HG02610 (cell line): Measurements from ENCODE around the gene MAST4.

ENCODE experiments used
- ATAC-seq: cut with Tn5 transposase; IDR thresholded peaks from one replicate; pipeline ENCODE4 v1.9.1; 2021; ENCODE audit warnings: mild to moderate bottlenecking, moderate library complexity; ENCODE audit not compliant: unreplicated experiment

MAST4 gene

GRCh38 chr5:67195406-67196275 is 599.4 kb downstream of the MAST4 start:
- no peak for ATAC-seq

DNA sequence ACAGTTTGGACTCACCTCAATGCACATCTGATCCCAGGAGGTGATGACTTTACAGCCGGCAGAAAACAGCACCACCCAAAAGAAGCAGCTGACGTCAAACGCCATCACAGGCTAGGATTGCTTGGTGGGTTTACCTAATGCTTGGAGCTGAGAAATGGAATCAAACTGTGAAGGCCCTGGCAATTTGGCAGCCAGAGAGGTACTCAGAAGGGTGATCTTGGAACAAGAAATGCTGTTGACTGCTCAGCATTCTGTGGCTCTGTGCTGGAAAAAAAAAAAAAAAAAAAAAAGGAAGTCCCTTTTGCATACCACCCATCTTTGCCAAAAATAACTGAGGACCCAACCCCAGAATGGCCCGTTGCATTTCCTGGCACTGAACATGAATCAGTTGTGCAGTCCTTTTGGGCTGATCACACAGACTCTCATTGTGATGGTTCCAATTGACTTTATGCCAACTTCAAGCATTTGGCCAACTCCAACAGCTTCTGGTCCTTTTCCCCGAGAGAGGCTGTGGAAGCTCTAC is 600.4 kb downstream of the MAST4 start, which contains the start of gene CD180:
CD180 (minus strand) TSS at position 263 of the 523 bp plus-strand sequence; CDS start at position 105, 158 bp downstream.
- no peak for ATAC-seq

DNA sequence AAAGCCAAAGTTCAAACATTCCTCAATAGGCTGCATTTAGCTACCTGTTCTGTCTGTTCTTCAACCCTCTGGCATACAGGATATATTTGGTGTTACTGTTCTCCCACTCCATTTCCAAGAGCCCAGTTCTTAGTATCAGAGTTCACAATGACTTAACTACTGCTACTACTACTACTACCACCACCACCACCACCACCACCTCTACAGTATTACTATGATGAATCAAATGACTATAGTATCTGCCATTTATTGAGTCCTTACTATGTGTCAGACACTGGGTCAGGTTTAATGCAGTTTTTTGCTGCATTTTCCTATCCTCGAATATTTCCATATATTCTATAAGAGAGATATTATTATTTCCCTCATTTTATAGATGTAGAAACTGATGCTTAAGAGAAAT is 601.3 kb downstream of the MAST4 start:
- no peak for ATAC-seq

DNA sequence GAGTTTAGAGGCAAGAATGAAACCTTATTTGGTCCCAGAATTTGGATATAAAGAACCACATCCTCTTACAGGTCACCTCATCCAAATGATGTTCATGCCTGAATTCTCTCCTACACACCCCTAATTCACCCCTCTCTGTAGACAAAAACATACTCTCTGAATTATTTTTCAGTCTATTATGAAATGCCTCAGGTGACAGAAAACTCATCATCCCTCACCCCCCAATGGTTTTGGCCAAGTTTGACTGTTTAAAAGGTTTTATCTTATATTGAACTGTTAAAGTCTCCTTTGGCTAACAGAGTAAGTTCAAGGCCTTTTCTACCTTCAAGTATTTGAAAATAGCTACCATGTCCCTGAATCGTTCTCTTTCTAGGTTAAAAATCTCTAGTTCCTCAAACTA is 602.7 kb downstream of the MAST4 start:
- ATAC-seq = no peak

- no peak for ATAC-seq
Observed at GRCh38 chr5:67199859-67200258, 603.7 kb downstream of the MAST4 start.

DNA sequence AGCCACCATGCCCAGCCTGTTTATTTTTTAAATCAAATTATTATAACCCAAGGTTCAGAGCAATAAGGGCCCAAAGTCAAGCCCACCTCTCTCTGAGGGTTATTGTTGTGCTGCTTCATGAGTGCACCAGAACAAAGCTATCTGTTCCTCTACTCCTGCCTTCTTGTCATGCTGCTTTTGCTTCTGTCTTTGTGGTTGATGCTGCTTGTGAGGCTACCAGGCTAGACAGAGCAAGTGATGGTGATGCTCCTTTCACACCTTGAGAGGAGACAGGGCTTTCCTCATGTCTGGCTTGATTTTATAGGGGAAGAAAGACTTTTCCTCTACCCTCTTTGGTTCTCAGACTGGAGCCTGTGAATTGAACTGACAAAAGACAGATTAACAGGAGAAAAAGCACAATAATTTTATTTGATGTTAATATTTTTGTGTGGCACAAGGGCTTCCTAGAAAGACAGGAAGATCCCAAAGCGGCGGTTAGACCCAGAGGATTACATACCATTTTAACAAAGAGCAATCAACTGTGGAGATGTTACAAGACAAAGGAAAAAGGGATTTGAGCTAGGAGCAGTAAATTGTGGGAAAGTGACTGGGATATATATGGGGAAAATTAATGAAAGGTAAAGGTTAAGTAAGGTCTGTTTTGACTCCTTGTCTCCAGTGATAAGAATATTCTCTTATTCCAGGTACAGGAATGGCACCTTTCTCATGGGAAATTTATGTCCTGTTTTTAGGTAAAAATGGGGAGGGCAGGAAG is 604.8 kb downstream of the MAST4 start:
- ATAC-seq = no peak

DNA sequence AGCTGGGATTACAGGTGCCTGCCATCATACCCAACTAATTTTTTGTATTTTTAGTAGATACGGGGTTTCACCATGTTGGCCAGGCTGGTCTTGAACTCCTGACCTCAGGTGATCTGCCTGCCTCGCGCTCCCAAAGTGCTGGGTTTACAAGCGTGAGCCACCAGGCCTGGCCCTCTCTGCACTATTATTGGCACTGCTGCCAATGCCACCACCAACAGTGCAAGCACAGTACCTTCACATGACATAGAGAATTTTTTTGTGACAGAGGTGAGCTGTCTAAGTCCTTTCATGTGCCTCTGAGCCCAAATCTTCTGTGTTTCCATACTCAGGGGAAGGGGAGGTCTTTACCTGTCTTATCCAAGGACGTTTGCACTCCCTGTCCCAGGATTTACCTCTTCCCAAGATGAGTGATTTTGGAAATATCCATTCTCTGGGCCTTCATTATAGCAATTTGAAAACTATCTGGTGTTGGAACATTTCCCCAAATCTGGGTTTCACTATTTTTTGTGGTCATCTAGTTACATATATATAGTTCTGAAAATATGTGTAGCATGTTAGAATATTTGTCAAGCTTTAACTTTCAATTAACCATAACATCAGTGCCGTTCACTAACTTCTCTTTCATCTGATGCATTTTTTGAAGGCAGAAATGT is 605.8 kb downstream of the MAST4 start:
- ATAC-seq = no peak

DNA sequence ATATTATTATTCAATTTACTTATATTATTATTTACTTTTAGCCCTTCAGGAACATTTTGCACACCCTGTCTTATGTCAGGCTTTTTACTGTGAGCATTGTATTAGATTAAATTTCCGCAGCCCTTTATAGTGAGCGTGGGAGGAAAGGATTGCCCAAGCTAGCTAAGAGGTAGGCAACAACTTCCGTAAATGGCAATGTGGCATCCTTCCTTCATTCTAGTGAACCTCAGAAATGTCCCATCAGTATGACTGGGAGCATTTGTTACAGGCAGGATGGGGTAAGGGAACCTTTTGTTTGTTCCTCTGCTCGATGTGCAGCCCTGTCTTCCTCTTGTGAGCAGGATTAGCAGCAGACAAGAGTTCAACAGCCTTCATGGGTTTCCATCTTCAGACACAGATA is 606.6 kb downstream of the MAST4 start:
- no peak for ATAC-seq

DNA sequence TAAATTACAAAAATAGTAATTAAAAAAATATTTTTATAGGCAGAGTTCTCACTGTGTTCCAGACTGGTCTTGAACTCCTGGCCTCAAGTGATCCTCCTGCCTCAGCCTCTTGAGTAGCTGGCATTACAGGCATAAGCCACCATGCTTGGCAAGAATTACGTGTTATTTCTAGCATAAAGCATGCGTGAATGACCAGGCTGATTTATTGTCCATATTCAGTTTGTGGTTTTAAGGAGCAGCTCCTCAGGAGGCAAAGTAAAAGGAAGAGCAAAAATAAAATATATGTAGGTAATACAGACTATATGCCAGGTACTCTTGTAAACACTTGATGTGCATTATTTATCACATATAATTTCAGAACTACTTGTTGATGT is 607.5 kb downstream of the MAST4 start:
- no peak for ATAC-seq

DNA sequence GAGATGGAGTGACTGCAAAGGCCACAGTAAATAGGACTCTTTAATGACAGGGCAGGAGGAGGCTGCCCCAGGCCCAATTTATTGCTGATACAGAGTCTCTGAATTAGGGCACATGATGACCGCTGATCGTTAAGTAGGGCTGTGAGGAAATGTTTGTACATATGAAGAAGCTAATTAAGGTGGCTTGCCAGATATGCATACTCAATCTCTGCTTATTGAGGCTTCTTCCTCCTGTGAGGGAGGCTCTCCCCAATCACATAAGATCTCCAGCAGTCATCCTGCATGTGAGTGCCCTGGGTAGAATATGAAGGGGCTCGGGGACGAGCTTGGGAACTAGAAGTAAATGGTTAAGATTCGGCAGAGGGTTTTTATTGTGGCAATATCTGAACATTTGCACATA is 608.6 kb downstream of the MAST4 start:
- ATAC-seq = no peak

GRCh38 chr5:67205981-67206380 is 609.8 kb downstream of the MAST4 start:
- ATAC-seq = no peak

- ATAC-seq = no peak
Observed at GRCh38 chr5:67206461-67206860, 610.3 kb downstream of the MAST4 start.

DNA sequence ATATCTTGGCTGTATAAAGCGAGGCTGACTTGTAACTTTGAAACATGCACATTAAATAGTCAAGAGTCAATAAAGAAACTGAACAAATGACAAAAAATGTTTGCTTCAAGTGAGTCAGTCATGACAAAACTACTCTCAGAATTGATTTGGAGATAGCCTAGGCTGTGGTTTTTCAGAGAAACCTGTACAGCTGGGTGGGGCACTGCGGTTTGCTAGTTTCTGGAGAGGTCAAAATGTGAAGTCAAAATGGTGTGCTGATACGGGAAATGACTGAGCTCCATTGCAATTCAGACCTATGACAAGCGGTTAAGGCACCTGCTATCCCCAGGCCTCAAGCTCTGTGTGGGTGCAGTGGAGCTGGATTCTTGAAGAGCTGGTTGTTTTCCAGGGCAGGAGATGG is 610.7 kb downstream of the MAST4 start:
- ATAC-seq = peak; percentile 87

DNA sequence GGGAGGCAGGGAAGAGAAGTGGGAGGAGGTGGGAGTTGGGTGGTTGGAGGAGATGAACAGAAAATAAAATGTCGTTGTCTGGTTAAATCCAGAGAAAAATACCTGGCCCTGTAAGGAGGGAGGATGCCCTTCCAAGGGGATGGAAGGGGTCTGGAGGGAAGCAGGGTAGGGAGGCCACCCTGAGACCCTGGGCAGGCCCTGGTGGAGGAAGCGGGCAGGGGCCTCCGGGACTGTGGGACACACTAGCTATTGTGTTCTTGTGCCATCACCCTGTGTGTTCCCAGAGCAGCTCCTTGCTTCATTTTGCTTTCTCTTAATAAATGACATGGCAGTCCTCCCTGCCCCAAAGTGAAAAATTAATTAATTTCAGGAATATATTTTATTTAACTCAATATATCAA is 612.2 kb downstream of the MAST4 start:
- ATAC-seq = no peak

DNA sequence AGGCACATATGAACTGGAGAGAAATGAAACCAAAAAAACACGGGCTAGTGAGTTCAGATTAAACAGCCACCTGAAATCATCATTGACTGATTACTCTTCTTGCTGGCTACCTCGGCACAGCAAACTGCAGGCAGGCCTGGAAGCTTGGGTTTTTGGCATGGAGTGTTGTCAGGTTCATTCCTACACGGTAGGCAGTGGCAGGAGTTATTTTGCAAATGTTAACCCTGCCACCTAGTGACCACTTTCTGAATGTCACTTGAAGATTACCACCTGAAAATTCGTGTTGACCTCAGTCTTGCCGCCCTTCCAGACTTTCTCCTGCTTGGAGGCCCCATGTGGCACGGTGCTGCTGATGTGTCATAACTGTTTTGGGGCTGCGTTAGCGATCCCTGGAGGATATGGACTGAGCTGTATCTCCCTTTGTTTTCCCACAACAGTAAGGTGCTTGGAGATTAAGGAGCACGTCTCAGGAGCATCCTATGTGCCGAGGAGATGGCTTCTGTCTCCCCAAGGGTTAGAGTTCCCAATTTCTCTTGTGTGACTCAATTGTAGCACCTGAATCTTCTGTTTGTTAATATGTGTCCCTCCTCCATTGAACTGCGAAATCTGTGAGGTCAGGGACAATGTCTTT is 613.1 kb downstream of the MAST4 start:
- ATAC-seq = no peak

- no peak for ATAC-seq
Observed at GRCh38 chr5:67211926-67212325, 615.7 kb downstream of the MAST4 start.

DNA sequence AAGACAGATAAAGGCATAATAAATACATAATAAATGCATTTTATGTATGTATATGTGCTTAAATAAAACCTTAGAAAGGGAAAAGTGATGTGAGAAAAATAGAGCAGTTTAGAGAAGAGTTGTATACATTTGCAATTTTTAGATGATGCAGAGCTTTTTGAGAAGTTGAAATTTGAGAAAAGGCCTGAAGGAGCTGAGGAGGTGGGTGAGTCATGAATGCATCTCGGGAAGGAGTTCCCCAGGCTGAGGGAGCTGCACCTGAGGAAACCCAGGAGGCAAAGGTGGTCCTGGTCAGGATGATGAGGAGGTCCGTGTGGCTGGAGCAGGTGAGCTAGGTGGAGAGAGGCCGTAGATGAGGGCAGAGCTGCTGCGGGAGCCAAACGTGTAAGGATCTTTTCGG is 617.8 kb downstream of the MAST4 start:
- ATAC-seq = no peak

DNA sequence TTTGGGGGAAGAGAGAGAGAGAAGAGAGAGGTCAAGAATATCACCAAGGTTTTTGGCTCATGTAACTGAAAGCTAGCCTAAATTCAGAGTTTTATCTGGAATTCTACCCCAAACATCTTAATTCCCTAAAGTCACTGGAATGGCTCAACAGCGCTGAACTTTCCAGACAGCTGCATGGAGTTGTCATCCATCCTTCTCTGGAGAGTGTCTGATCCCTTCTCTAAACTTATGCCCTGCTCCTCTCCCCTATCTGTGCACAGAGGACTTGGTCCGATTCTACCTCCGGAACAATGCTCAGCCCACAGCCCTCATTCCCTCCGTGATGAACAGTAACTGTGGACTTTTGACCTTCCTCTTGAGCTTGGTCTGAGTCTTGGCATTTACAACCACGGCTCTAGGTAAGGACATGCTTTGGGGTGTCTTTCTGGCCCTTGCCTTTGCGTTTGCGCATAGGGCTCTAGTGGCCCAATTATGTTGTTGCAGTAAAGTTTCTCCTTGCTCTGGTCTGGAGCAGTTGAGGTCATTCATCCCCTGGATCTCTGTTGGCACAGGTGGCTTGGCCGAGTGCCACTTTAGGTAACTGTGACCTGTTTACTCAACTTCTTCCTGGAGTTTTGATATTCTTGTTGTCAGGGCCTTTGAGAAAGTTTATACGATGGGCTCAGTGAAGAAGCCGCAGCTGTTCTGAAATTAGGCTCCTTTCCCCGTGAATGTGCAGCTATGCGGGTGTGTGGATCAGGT is 618.7 kb downstream of the MAST4 start:
- no peak for ATAC-seq

- ATAC-seq = peak; percentile 99
Observed at GRCh38 chr5:67215519-67216471, 619.6 kb downstream of the MAST4 start.
